ENCODE data around the gene SYK. TPM values are rescaled to one million over a fixed set of nuclear protein-coding genes. Genes with fewer than 3 reads are reported as not detected.
"Not testable (repeated sequence)": the region's sequence is repeated elsewhere in the genome, so short reads cannot be mapped to it uniquely, and the experiment has no call there.

The SYK gene
- total RNA-seq, 1 donor from 2014 or later: 26.7 TPM

GRCh38 chr9:90873422-90873821, 71.8 kb downstream of the SYK start:
- no peak for DNase-seq (ENCODE audit: low spot score)

- no peak for DNase-seq (ENCODE audit: low spot score)
These were observed 72.6 kb downstream of the SYK start for GRCh38 chr9:90874194-90874593.

GRCh38 chr9:90878562-90878961, 76.9 kb downstream of the SYK start:
- DNase-seq (ENCODE audit: low spot score): no peak

- DNase-seq (ENCODE audit: low spot score): no peak
These were observed 78.4 kb downstream of the SYK start for GRCh38 chr9:90880066-90880465.

- no peak for DNase-seq (ENCODE audit: low spot score)
These were observed 79.0 kb downstream of the SYK start for GRCh38 chr9:90880669-90881068.

- DNase-seq (ENCODE audit: low spot score): no peak
These were observed 80.0 kb downstream of the SYK start for GRCh38 chr9:90881648-90882047.

- DNase-seq (ENCODE audit: low spot score): no peak
These were observed 81.5 kb downstream of the SYK start for GRCh38 chr9:90882991-90883600.

GRCh38 chr9:90883661-90884060, 82.0 kb downstream of the SYK start:
- no peak for DNase-seq (ENCODE audit: low spot score)

GRCh38 chr9:90884178-90884577, 82.6 kb downstream of the SYK start:
- no peak for DNase-seq (ENCODE audit: low spot score)

GRCh38 chr9:90886868-90887267, 85.2 kb downstream of the SYK start:
- not testable (repeated sequence) for DNase-seq (ENCODE audit: low spot score)

GRCh38 chr9:90888941-90889340, 87.3 kb downstream of the SYK start:
- no peak for DNase-seq (ENCODE audit: low spot score)

GRCh38 chr9:90890146-90890810, 88.7 kb downstream of the SYK start:
- DNase-seq (ENCODE audit: low spot score): no peak

- no peak for DNase-seq (ENCODE audit: low spot score)
These were observed 89.9 kb downstream of the SYK start for GRCh38 chr9:90891308-90892040.

GRCh38 chr9:90892918-90893317, 91.3 kb downstream of the SYK start:
- DNase-seq (ENCODE audit: low spot score): no peak

- DNase-seq (ENCODE audit: low spot score): no peak
These were observed 92.1 kb downstream of the SYK start for GRCh38 chr9:90893706-90894105.

GRCh38 chr9:90894986-90895687, 93.5 kb downstream of the SYK start:
- DNase-seq (ENCODE audit: low spot score): no peak

GRCh38 chr9:90895786-90896185, 94.2 kb downstream of the SYK start:
- no peak for DNase-seq (ENCODE audit: low spot score)

- DNase-seq (ENCODE audit: low spot score): no peak
These were observed 94.6 kb downstream of the SYK start for GRCh38 chr9:90896231-90896630.

- no peak for DNase-seq (ENCODE audit: low spot score)
These were observed 96.6 kb downstream of the SYK start for GRCh38 chr9:90898228-90898627.

GRCh38 chr9:90899287-90899686, 97.7 kb downstream of the SYK start:
- DNase-seq (ENCODE audit: low spot score): no peak

GRCh38 chr9:90900130-90900529, 98.5 kb downstream of the SYK start:
- DNase-seq (ENCODE audit: low spot score): no peak

- no peak for DNase-seq (ENCODE audit: low spot score)
These were observed 100.3 kb downstream of the SYK start for GRCh38 chr9:90901933-90902332.

Measured in mesenteric fat pad (tissue), 1 donor.